CD1c-positive myeloid dendritic cell (primary cell): ENCODE measurements around the gene SMIM9.
"Not testable (repeated sequence)": the region's sequence is repeated elsewhere in the genome, so short reads cannot be mapped to it uniquely, and the experiment has no call there.

ENCODE experiments used
- DNase-seq: peaks from one replicate; pipeline ENCODE4 v3.0.0-alpha.2; 2016; ENCODE audit errors: extremely low spot score

Gene SMIM9

DNA sequence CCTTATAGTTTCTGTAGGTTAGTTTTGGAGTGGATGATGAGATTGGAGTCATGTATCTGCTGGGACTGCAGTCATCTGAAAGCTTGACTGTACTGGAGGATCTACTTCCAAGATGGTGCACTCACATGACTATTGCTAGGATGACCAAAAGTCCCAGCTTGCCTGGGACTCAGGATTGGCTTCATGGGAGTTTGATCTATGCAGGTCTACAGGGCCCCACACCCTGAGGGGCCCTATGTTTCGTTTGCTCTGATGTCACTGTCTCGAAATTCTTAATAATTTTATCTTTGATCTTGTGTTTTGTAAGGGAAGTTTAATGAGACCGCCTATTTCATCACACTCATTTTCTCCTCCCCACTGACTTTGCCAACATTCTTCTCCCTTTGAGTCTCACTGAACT, at the start of gene SMIM9:
Gene SMIM9 (minus strand): TSS at position 101 of the 400 bp plus-strand sequence. CDS start 3,806 bp downstream, outside the sequence.
- no peak for DNase-seq

DNA sequence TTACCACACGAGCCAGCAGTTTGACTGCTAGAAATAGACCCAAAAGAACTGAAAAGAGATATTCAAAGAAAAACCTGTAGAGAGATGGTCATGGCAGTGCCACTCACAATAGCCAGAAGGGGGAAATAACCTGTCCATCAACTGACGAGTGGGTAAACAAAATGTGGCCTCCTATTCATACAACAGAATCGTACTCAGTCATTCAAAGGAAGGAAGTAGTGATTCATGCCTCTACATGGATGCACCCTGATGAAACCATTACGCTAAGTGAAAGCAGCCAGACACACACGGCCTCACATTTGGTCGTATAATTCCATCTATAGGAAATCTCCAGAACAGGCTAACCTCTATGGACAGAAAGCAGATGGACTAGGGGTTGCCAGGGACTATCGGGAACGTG, 49.6 kb upstream of the SMIM9 start:
- DNase-seq, result not testable (repeated sequence)

DNA sequence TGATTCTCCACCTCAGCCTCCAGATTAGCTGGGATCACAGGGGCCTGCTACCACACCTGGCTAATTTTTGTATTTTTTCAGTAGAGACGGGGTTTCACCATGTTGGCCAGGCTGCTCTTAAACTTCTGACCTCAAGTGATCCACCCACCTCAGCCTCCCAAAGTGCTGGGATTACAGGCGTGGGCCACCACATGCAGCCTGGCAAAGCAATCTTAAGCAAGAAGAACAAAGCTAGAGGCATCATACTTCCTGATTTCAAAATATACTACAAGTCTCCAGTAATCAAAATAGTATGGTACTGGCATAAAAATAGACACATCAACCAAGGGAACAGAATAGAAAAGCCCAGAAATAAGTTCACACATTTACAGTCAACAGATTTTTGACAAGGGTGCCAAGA, 38.9 kb upstream of the SMIM9 start:
- peak; percentile 5 for DNase-seq

DNA sequence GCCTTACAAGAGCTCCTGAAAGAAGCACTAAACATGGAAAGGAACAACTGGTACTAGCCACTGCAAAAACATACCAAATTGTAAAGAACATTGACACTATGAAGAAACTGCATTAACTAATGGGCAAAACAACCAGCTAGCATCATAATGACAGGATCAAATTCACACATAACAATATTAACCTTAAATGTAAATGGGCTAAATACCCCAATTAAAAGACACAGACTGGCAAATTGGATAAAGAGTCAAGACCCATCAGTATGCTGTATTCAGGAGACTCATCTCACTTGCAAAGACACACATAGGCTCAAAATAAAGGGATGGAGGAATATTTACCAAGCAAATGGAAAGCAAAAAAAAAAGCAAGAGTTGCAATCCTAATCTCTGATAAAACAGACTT, 34.1 kb upstream of the SMIM9 start:
- DNase-seq, result not testable (repeated sequence)

DNA sequence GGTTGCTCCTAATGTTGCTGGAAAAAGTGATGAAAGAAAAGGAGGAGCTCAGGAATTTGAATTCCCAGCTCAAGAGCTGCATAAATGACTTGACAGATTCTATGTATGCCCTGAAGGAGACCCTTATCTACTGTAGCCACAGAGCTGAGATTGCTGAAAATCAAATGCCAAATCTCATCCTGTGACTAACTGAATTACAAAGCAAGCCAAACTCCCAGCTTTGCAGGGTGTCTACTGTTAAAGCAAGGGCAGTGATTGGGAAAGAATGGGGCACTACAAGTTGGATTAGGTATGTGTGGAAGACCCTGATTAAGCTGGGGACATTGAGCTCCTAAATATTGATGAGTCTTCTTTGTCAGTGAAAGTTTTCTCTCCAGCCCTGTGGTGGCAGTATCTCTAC, 20.8 kb upstream of the SMIM9 start:
- no peak for DNase-seq

DNA sequence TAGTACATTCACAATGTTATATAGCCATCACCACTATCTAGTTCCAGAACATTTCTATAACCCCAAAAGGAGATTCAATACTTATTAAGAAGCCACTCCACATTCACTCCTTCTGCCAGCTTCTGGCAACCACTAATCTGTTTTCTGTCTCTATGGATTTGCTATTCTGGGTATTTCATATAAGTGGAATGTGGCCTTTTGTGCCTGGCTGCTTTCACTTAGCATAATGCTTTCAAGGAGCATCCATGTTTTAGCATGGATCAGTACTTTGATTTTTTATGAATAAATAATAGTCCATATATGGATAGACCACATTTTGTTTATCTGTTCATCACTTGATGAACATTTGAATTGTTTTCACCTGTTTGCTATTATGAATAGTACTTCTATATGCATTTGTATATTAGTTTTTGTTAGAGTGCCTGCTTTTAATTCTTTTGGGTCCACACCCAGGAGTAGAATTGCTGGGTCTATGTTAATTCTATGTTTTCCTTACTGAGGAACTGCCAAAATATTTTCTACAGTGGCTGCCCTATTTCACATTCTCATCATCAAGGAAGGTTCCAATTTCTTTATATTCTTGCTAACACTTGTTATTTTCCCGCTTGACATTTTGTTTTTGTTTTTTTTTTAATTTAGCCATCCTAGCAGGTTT, 16.6 kb upstream of the SMIM9 start:
- DNase-seq, result no peak

DNA sequence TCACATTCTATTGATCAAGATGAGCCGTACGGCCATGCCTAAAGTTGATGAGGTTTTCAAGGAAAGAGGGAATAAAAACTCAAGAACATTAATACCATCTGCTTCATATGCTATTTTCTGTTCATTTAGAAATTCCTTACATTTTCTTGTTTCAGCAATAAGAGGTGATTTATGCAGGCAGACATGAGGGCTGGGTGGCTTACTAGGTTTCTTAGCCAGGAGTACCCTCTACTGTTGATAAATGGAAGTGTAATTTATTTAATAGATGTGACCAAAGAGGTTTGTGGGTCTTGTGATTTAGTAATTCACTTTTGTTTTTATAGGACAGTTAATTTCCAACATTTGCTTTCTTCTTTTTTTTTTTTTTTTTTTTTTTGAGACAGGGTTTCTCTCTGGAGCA, 6.4 kb upstream of the SMIM9 start:
- DNase-seq, result peak; percentile 61

DNA sequence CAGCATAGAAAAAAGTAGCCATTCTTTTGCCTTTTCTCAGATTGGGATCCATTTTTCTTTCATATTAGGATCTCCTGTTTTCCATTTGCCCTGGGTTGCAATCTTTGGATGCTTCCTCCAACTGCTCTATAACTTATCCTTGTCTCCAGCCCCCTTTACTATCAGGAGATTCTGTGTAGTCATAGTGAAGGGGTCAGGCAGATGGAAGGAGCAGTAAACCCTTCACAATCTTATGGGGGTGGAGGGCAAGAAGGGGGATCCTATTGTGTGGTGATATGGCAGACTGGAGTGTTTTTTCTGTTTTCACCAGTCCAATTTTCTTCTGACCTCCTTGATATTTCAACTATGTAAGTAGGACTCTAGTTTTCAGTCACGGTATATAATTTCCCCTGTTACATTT, 1.7 kb upstream of the SMIM9 start:
- DNase-seq, result no peak

DNA sequence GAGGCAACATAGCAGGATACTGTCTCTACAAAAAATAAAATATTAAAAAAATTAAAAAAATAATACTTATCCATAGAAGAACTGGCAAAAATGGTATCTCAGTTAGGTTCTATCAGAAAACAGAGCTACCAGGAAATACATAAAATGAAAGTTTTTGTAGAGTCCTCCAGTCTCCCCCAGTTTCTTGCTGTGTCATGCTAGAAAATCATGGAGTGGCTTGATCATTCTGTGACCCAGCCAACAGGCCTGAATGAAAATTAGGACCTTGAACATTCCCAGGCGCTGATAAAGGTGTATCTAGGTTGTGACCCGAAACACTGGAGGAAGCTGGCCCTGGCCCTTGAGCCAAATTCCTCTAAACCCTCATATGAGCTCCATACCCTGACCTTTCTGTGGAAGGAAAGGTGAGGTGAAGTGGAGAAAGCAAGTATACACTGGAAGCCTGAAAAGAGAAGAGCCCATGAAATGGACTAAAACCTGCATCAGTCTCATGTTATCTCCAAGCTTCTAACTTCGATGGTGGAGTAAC, 652 bp downstream of the SMIM9 start:
- DNase-seq, result no peak

DNA sequence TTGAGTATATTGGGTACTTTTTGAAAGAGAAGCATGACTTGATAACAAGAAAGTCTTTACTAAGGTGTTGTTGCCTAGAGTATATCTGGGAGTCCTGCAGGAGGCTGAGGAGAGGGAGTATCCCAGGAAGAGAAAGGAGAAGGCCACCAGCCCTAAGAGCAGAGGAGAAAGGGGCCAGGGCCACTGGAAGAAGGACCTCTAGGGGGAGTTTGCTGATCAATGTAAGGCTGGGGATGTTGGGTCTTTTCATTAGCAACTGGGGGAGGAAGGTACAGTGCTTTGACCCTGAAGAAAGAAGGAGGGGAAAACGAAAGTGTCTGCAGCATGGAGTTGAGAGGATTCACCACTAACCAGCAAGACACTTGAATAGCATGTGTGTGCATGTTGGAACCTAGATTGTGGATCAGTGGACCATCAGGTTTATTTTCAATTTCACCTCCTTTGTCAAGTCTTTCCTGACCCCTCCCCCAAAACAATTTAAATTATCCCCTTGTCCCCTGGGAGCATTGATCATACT, 4.5 kb downstream of the SMIM9 start:
- no peak for DNase-seq

DNA sequence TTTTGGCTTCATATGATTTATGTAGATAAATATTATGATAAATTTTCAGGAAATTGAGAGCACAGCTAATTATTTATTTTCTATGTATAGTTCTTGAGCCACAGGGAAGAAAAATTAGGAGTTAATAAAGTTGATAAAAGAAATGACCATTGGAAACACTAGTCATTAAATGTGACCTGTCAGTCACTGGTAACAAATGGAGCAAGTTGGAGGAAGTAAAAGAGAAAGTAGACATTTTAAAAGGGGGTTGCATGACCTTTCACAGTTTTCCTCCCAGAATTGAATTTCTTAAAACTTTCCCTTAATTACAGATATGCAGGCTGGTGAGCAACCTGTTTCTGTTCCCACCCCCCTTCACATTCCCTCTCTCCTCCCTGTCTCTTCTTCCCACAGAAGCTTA, 5.3 kb downstream of the SMIM9 start:
- DNase-seq, result no peak

DNA sequence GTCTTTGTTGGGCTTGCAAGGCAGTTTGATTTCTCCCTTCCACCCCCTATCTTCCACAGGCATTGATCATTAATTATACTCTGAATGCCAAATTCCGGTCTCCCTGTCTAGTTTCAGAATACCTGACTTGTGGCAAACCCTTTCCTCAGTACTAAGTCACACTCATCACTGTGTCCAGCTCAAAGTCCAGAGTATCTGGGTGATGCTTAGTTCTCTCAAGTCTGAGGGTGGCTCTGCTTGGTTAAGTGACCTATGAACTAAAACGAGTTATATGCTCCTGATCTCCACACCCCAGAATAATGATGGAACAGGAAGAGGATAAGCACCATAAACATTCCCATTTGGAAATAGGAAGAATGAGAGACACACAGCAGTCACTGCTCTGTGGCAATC, 6.5 kb downstream of the SMIM9 start:
- DNase-seq, result no peak

DNA sequence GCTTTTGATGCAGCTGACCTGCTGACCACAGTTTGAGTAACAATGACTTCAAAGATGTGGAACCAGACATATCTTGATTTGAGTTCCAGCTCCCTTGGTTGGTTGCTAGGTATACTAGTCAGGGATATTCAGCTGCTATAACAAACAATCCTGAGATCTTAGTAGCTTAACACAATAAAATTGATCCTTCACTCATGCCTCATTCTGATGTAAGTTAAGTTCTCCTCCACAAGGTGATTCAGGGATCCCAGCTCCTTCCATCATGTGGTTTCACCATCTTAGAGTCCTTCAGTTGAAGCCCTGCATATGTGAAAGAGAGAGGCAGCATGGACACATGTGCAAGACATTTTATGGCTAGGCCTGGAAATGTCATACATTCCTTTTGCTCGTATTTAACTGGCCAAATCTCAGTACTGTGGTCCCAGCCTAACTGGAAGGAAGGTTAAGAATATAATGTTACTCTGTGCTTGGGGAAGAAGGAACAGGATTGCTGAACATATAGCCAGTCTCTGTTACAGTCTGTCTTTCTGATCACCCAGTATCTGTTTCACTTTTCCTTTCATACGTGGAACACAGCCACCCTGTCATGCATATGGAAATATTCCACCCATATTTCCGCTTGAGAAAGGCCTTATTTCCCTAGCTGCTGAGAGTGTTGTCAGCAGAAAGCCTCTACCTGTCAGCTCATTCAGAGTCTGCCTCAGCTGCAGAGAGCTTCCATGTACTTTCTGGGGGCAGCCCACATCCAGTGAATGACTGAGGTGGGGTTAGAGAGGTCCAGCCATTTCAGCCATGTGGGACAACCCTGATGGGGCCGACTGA, 7.1 kb downstream of the SMIM9 start:
- no peak for DNase-seq

DNA sequence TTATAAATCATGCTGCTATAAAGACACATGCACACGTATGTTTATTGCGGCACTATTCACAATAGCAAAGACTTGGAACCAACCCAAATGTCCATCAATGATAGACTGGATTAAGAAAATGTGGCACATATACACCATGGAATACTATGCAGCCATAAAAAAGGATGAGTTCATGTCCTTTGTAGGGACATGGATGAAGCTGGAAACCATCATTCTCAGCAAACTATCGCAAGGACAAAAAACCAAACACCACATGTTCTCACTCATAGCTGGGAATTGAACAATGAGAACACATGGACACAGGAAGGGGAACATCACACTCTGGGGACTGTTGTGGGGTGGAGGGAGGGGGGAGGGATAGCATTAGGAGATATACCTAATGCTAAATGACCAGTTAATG, 8.9 kb downstream of the SMIM9 start:
- DNase-seq, result not testable (repeated sequence)

DNA sequence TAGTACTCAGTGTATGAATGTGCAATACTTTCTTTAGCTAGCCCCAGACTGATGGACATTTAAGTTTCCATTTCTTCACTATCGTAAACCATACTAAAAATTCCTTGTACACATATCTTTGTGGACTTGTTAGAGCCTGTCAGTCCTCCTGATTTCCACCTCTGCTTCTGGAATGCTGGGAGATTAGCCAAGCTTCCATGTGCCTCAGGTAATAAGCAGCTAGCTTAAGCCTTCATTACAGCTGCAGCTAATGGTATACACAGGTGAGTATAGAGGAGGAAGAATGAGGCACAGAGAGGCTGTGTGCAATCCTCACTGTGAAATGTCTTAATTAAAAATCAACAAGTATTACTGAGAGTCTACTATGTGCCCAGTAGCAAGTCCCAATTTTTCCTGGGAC, 9.8 kb downstream of the SMIM9 start:
- no peak for DNase-seq

DNA sequence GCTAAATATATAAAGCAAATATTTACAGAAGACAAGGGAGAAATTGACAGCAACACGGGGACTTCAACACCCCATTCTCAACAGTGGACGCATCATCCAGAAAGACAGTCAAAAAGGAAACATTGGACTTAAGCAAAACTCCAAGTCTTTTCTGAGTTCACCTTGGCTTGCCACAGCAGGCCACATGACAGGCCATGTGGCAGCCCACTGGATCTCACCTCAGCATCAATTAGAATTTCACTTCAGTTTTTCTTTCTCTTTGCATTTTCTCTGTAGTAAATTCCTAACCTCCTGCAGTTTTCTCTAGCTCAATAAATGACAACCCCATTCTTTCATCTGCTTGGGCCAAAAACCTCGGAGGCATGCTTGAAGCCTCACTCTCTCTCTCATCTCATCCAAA, 12.4 kb downstream of the SMIM9 start:
- DNase-seq, result no peak

DNA sequence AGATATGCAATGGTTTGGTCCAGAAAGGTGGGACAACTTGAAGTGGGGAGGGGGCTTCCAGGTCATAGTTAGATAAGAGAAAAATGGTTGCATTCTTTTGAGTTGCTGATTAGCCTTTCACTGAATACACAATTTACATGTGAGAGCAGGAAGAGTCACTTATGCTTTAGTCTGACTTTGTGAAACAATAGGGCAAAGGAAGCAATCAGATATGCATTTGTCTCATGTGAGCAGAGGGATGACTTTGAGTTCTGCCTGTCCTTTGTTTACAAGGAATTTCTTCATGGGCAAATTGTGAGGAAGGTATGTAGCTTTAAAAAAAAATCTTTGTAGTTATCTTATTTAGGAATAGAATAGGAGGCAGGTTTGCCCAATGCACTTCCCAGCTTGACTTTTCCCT, 12.9 kb downstream of the SMIM9 start:
- DNase-seq, result no peak

DNA sequence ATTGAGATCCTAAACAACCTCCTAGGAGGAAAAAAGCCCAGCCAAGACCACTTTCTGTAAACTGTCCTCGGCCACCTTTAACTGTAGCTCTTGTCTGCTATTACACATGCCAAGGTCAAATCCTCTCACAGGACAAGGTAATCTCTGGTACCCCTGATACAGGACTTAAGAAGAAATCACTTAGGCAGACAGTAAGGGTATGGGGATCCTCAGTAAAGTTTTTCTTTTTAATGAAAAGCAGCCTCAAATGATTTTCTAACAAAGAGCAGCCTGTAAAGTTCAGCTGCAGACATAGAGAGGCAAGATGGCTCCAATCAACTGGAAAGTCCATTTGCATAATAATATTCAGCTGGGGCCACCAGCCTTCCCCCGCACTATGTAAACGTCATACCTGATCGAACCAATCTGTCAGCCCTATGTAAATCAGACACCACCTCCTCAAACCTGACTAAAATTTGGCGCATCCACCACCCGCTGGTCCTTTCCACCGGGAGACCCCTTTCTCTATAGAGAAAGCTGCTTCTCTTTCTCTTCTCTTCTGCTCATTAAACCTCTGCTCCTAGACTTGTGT, 14.6 kb downstream of the SMIM9 start:
- no peak for DNase-seq

DNA sequence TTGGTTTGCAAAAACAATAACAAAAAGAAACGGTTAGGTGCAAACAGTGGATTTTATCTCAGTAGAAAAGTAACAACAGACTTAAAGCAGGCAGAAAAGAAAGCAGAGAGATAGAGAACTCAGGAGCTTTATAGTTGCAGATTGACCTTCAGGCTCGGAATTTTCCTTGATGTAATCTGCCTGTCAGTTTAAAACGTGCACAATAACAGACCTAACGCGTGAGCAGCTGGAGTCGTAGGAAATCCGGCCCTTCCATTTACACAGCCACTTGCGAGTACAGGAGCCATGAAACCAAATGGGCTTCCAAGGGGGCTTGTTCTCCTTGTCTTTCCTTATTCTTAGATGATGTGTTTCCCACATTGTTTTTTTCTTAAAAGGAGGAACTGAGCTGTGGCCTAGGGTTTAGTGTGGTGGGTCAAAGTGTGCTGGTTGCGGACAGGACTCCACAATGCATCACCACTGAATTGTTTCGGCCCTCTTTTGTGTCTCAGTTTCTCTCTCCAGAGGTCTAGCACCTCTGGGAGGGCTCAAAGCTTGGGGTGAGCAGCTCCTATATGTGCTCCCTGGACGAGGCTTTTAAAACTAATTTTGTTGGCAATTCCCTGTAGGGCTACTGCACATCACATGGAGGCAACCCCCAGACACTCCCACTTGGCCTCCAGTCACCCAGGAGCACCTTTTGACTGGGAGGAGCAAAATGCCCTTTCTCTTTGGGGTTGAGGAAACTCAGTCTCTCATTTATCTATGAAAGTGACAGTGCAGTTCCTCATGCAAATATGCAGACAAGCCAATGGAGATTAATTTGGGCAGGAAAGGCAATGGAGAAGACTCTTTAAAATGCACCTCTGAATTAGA, 15.3 kb downstream of the SMIM9 start:
- no peak for DNase-seq

DNA sequence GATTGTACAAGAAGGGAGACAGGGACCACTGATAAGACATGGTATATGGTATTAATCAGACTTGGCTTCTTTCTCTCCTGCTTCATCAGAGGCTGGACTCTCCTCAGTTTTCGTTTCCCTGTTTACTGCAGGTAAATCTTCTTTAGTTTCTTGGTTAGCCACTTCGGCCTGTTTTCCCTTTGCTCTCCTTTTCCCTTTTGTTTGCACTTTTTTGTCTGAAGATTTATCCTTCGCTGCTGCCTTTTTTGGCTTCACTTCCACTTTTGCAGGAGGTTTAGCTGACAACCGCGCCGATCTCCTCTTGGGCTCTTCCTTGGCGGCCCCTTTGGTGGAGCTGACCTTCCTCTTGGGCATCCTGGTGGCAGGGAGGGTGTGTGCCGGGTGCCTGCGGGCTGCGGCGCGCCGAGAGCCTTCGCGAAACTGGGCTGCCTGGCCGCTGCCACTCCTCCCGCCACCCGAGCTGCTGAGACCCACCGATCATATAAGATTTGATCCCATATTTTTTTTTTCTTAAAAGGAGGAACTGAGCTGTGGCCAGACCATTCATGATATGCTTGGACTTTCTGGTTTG, 17.3 kb downstream of the SMIM9 start:
- DNase-seq, result not testable (repeated sequence)

DNA sequence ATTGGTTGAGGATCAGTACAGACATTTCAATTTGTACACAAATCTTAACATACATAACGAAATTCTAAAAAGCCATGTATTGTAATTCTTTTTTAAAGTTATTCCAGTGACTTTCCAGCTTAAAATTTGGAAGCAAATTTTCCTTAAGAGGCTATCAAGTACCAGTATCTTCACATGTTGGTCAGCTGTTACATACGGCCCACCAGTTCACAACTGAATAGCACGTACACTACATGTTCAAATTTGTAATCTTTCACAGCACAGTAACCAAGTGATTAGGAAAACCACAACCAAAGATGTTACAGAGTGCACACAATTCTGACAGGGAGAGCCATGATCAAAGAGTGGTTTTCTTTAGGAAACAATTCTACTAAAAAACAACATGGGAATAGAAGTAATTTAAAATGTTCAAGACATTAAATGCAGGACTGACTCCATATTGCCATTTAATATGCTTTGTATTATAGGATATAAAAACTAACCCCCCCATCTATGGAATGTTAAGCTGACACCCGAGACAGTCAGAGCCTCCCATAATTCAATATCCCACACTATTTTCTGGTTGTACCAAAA, 18.1 kb downstream of the SMIM9 start:
- DNase-seq, result not testable (repeated sequence)
